ENCODE results near the gene IL17RB. TPM values are rescaled to one million over a fixed set of nuclear protein-coding genes. Genes with fewer than 3 reads are reported as not detected.

The IL17RB gene
- total RNA-seq, 4 donors from 2014 or later = 1.5 to 1.7 TPM; not detected in 2

- no peak for DNase-seq (ENCODE audit: low spot score)
Observed at GRCh38 chr3:53812434-53812833, 33.9 kb upstream of the IL17RB start.

GRCh38 chr3:53813229-53813628, 33.1 kb upstream of the IL17RB start:
- no peak for ATAC-seq (ENCODE audit: low FRiP score)
- no peak for TF ChIP-seq CTCF (IDR thresholded peaks at IDR 0.05)
- DNase-seq (ENCODE audit: low spot score) = no peak

More at GRCh38 chr3:53812434-53812833, 33.9 kb upstream of the IL17RB start:
- TF ChIP-seq CTCF (IDR thresholded peaks at IDR 0.05) = peak in 1 of 3 donors; percentile 12
- ATAC-seq (ENCODE audit: low FRiP score) = no peak

- DNase-seq (ENCODE audit: low spot score) = no peak
- no peak for ATAC-seq (ENCODE audit: low FRiP score)
- no peak for TF ChIP-seq CTCF (IDR thresholded peaks at IDR 0.05)
Observed at GRCh38 chr3:53813876-53814275, 32.5 kb upstream of the IL17RB start.

GRCh38 chr3:53815067-53815466, 31.3 kb upstream of the IL17RB start:
- no peak for DNase-seq (ENCODE audit: low spot score)
- TF ChIP-seq CTCF (IDR thresholded peaks at IDR 0.05) = no peak
- no peak for ATAC-seq (ENCODE audit: low FRiP score)

GRCh38 chr3:53815651-53816050, 30.7 kb upstream of the IL17RB start:
- ATAC-seq (ENCODE audit: low FRiP score) (no peak), DNase-seq (ENCODE audit: low spot score) (no peak)
- no peak for TF ChIP-seq CTCF (IDR thresholded peaks at IDR 0.05)

GRCh38 chr3:53816425-53816824, 29.9 kb upstream of the IL17RB start:
- no peak for DNase-seq (ENCODE audit: low spot score)
- ATAC-seq (ENCODE audit: low FRiP score) = no peak
- TF ChIP-seq CTCF (IDR thresholded peaks at IDR 0.05) = no peak

- no peak for TF ChIP-seq CTCF (IDR thresholded peaks at IDR 0.05)
- DNase-seq (ENCODE audit: low spot score) = no peak
- no peak for ATAC-seq (ENCODE audit: low FRiP score)
Observed at GRCh38 chr3:53817211-53817610, 29.2 kb upstream of the IL17RB start.
